ENCODE results near the gene FAM209B. TPM values are rescaled to one million over a fixed set of nuclear protein-coding genes. Genes with fewer than 3 reads are reported as not detected.
"Not testable (repeated sequence)": the region's sequence is repeated elsewhere in the genome, so short reads cannot be mapped to it uniquely, and the experiment has no call there.

Gene FAM209B
- total RNA-seq, 1 donor from 2014 or later: not detected

- H3K36me3 ChIP-seq: peaks cover 61% of the 10 kb centered on the region
- ATAC-seq (no peak), DNase-seq (no peak)
- no peaks in the 10 kb centered on the region for H3K4me1 ChIP-seq
- H3K9me3 ChIP-seq: peaks cover 12% of the 10 kb centered on the region
- H3K27ac ChIP-seq: no peak overlapping the region
- intact Hi-C loops (cut with DNase I): no loop called here
- no peak overlapping the region for H3K4me3 ChIP-seq
- TF ChIP-seq CTCF (IDR thresholded peaks at IDR 0.05): no peak
- H3K27me3 ChIP-seq: no peaks in the 10 kb centered on the region
Observed at GRCh38 chr20:56517211-56517610, 15.8 kb upstream of the FAM209B start.

- TF ChIP-seq CTCF (IDR thresholded peaks at IDR 0.05): no peak
- Histone ChIP-seq H3K27me3 (no peaks in the 10 kb centered on the region), H3K4me1 (no peaks in the 10 kb centered on the region), H3K4me3 (no peak overlapping the region), H3K9me3 (peaks cover 12% of the 10 kb centered on the region), H3K27ac (no peak overlapping the region), H3K36me3 (peaks cover 60% of the 10 kb centered on the region)
- intact Hi-C loops (cut with DNase I): no loop called here
- DNase-seq (no peak), ATAC-seq (no peak)
Observed at GRCh38 chr20:56517641-56518040, 15.4 kb upstream of the FAM209B start.

DNA sequence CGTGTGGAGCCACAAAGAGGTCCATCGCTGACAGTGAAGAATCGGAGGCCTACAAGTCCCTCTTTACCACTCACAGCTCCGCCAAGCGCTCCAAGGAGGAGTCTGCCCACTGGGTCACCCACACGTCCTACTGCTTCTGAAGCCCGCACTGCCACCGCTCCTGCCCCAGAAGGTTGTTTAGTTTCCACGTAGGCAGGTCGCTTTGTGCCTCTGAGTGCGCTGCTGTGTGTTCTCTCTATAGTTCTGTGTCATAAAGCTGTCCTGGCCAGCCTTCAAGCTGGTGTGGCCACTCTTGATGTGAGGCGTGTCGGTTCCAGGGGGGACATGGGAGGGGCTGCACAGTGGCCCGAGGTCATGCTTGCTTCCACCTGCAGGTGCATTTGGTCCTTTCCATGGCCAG is 14.9 kb upstream of the FAM209B start:
- intact Hi-C loops (cut with DNase I): no loop called here
- no peaks in the 10 kb centered on the region for H3K4me1 ChIP-seq
- H3K9me3 ChIP-seq: peaks cover 12% of the 10 kb centered on the region
- no peaks in the 10 kb centered on the region for H3K27me3 ChIP-seq
- no peak overlapping the region for H3K4me3 ChIP-seq
- peaks cover 56% of the 10 kb centered on the region for H3K36me3 ChIP-seq
- ATAC-seq (no peak), DNase-seq (no peak)
- H3K27ac ChIP-seq: no peak overlapping the region
- no peak for TF ChIP-seq CTCF (IDR thresholded peaks at IDR 0.05)

GRCh38 chr20:56518721-56519398 is 14.2 kb upstream of the FAM209B start:
- no peak for TF ChIP-seq CTCF (IDR thresholded peaks at IDR 0.05)
- DNase-seq (no peak), ATAC-seq (no peak)
- Histone ChIP-seq H3K4me1 (no peaks in the 10 kb centered on the region), H3K27ac (no peak overlapping the region), H3K27me3 (no peaks in the 10 kb centered on the region), H3K9me3 (peaks cover 12% of the 10 kb centered on the region), H3K4me3 (no peak overlapping the region), H3K36me3 (peaks cover 48% of the 10 kb centered on the region)
- intact Hi-C loops (cut with DNase I): no loop called here

DNA sequence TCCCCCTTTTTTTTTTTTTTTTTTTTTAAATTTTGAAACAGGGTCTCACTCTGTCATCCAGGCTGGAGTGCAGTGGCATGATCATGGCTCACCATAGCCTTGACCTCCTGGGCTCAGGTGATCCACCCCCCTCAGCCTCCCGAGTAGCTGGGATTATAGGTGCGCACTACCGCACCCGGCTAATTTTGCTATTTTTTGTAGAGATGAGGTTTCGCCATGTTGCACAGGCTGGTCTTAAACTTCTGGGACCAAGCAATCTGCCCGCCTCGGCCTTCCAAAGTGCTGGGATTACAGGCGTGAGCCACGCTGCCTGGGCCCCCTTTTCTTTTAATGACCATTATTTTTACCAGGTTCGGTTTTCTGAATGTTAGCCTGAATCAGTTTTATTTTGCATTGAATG is 13.5 kb upstream of the FAM209B start:
- intact Hi-C loops (cut with DNase I): no loop called here
- ATAC-seq: no peak
- Histone ChIP-seq H3K36me3 (peaks cover 41% of the 10 kb centered on the region), H3K4me3 (no peak overlapping the region), H3K27ac (no peak overlapping the region), H3K4me1 (no peaks in the 10 kb centered on the region), H3K27me3 (no peaks in the 10 kb centered on the region), H3K9me3 (peaks cover 12% of the 10 kb centered on the region)
- no peak for DNase-seq
- no peak for TF ChIP-seq CTCF (IDR thresholded peaks at IDR 0.05)

DNA sequence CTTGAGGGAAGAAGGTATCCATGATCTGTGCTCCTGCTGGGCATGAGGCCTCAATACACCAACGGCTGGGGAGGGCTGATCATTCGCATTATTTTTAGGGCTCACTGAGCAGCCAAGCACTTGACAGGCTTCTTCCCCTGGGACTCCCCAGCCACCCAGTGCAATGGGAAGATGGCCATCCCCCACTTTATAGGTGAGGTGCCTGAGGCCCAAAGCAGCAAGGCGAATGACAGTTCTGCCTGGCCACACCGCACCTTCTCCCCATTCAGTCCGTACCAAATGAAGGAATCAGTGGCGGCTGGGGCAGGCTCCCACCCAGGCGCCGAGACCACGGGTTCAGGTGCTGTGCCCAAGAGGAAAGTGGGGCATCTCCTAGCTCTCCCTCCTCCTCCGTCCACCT is 12.9 kb upstream of the FAM209B start:
- DNase-seq: peak; percentile 38
- intact Hi-C loops (cut with DNase I): no loop called here

GRCh38 chr20:56520746-56521354 is 12.2 kb upstream of the FAM209B start:
- ATAC-seq; H3K27ac ChIP-seq; H3K4me1 ChIP-seq; H3K27me3 ChIP-seq; H3K4me3 ChIP-seq; intact Hi-C loops (cut with DNase I): not testable (repeated sequence)
- H3K9me3 ChIP-seq: peaks cover 12% of the 10 kb centered on the region
- H3K36me3 ChIP-seq: peaks cover 38% of the 10 kb centered on the region
- peak; percentile 13 for DNase-seq

More for the DNA sequence above, 12.9 kb upstream of the FAM209B start:
- H3K36me3 ChIP-seq: peaks cover 38% of the 10 kb centered on the region
- no peaks in the 10 kb centered on the region for H3K4me1 ChIP-seq
- H3K27ac ChIP-seq: no peak overlapping the region
- no peak for TF ChIP-seq CTCF (IDR thresholded peaks at IDR 0.05)
- H3K9me3 ChIP-seq: peaks cover 12% of the 10 kb centered on the region
- no peaks in the 10 kb centered on the region for H3K27me3 ChIP-seq
- no peak for ATAC-seq
- H3K4me3 ChIP-seq: no peak overlapping the region
